ENCODE data around the gene ARHGAP30. TPM values are rescaled to one million over a fixed set of nuclear protein-coding genes. Genes with fewer than 3 reads are reported as not detected.
A peak's percentile ranks its signal among the peaks of the same experiment; 100 is the strongest.

The ARHGAP30 gene

GRCh38 chr1:160997323-160998038, 72.2 kb downstream of the ARHGAP30 start:
- Histone ChIP-seq H2AFZ (ENCODE audit: low read depth, low read length) (no peak overlapping the region), H3K23ac (ENCODE audit: low read length in 2 of 2) (no peak overlapping the region), H3K4me3 (ENCODE audit: insufficient read depth in 1 of 2, low read depth in 1 of 2, low read length in 2 of 2) (no peak overlapping the region), H3K9ac (ENCODE audit: low read length) (no peak overlapping the region), H2BK5ac (ENCODE audit: low read depth, low read length, poor library complexity, severe bottlenecking) (no peak overlapping the region), H4K91ac (ENCODE audit: low read length) (no peak overlapping the region), H3K4me2 (ENCODE audit: low read length, poor library complexity, severe bottlenecking) (no peak overlapping the region), H3K36me3 (ENCODE audit: control insufficient read depth in 1 of 2, insufficient read depth in 2 of 2, low read depth in 1 of 2, low read length in 2 of 2) (peaks cover 0 to 27% of the 10 kb centered on the region in 2 experiments), H2AK5ac (ENCODE audit: low read length, severe bottlenecking) (no peak overlapping the region), H2BK15ac (ENCODE audit: low read depth, poor library complexity, severe bottlenecking) (no peak overlapping the region), H3K27me3 (ENCODE audit: control insufficient read depth in 1 of 2, insufficient read depth in 1 of 2, low read length in 2 of 2) (peaks cover 0 to 5% of the 10 kb centered on the region in 2 experiments), H3K27ac (ENCODE audit: low read length, poor library complexity, severe bottlenecking) (no peak overlapping the region), H2BK120ac (ENCODE audit: low read depth, low read length) (no peak overlapping the region), H3K18ac (ENCODE audit: low read depth in 1 of 2, low read length in 2 of 2) (no peak overlapping the region), H3K4ac (ENCODE audit: low read depth in 1 of 2, low read length in 2 of 2) (no peak overlapping the region), H3K79me1 (replicated peaks; ENCODE audit: low read length, poor library complexity, severe bottlenecking) (no peaks in the 10 kb centered on the region), H3K14ac (ENCODE audit: low read length in 2 of 2) (no peak overlapping the region), H3K9me3 (ENCODE audit: control insufficient read depth, low read length) (no peaks in the 10 kb centered on the region), H3K4me1 (ENCODE audit: control insufficient read depth, insufficient read depth, low read depth, low read length) (peaks cover 2% of the 10 kb centered on the region), H2BK12ac (ENCODE audit: low read length in 2 of 2) (no peak overlapping the region), H4K8ac (ENCODE audit: low read length) (peak overlapping the region; percentile 74)
- 90% methylated on average over 1 of the region's 1 CpG for WGBS
- DNase-seq, result peak; percentile 74

Small RNA genes lying within 50 kb of the gene (small RNA-seq; reads per million reads assigned to genes)
- gene AL591806.2 (ENCODE audit: low read depth), result not detected
